ENCODE results near the gene MAD1L1. TPM values are rescaled to one million over a fixed set of nuclear protein-coding genes. Genes with fewer than 3 reads are reported as not detected.
A peak's percentile ranks its signal among the peaks of the same experiment; 100 is the strongest.

The MAD1L1 gene
- total RNA-seq, 1 donor from 2014 or later: 57.4 TPM

GRCh38 chr7:1908823-1909420 lies 323.8 kb downstream of the MAD1L1 start:
- no peak for DNase-seq (ENCODE audit: low read depth)
- TF ChIP-seq CTCF (IDR thresholded peaks at IDR 0.05; ENCODE audit: insufficient read depth, low read length, severe bottlenecking): no peak
- FAIRE-seq: no peak
- no peaks in the 10 kb centered on the region for H3K27me3 ChIP-seq (ENCODE audit: control insufficient read depth, insufficient read depth, low read length)
- no peak overlapping the region for H3K4me3 ChIP-seq (ENCODE audit: low read depth, low read length)
- no peaks in the 10 kb centered on the region for H3K36me3 ChIP-seq (ENCODE audit: control insufficient read depth, insufficient read depth, low read length)

GRCh38 chr7:1907751-1908365 lies 324.9 kb downstream of the MAD1L1 start:
- H3K27me3 ChIP-seq (ENCODE audit: control insufficient read depth, insufficient read depth, low read length): no peaks in the 10 kb centered on the region
- no peak for TF ChIP-seq CTCF (IDR thresholded peaks at IDR 0.05; ENCODE audit: insufficient read depth, low read length, severe bottlenecking)
- H3K4me3 ChIP-seq (ENCODE audit: low read depth, low read length): no peak overlapping the region
- FAIRE-seq: no peak
- no peak for DNase-seq (ENCODE audit: low read depth)
- H3K36me3 ChIP-seq (ENCODE audit: control insufficient read depth, insufficient read depth, low read length): no peaks in the 10 kb centered on the region

GRCh38 chr7:1906988-1907745 lies 325.6 kb downstream of the MAD1L1 start:
- TF ChIP-seq CTCF (IDR thresholded peaks at IDR 0.05; ENCODE audit: insufficient read depth, low read length, severe bottlenecking): no peak
- FAIRE-seq (no peak), DNase-seq (ENCODE audit: low read depth) (no peak)
- H3K27me3 ChIP-seq (ENCODE audit: control insufficient read depth, insufficient read depth, low read length): no peaks in the 10 kb centered on the region
- H3K36me3 ChIP-seq (ENCODE audit: control insufficient read depth, insufficient read depth, low read length): no peaks in the 10 kb centered on the region
- H3K4me3 ChIP-seq (ENCODE audit: low read depth, low read length): no peak overlapping the region

GRCh38 chr7:1906087-1906830 lies 326.5 kb downstream of the MAD1L1 start:
- FAIRE-seq (peak; percentile 13), DNase-seq (ENCODE audit: low read depth) (no peak)
- no peak overlapping the region for H3K4me3 ChIP-seq (ENCODE audit: low read depth, low read length)
- no peak for TF ChIP-seq CTCF (IDR thresholded peaks at IDR 0.05; ENCODE audit: insufficient read depth, low read length, severe bottlenecking)
- H3K27me3 ChIP-seq (ENCODE audit: control insufficient read depth, insufficient read depth, low read length): no peaks in the 10 kb centered on the region
- H3K36me3 ChIP-seq (ENCODE audit: control insufficient read depth, insufficient read depth, low read length): no peaks in the 10 kb centered on the region

- no peak for DNase-seq (ENCODE audit: low read depth)
- Histone ChIP-seq H3K4me3 (ENCODE audit: low read depth, low read length) (no peak overlapping the region), H3K36me3 (ENCODE audit: control insufficient read depth, insufficient read depth, low read length) (peaks cover 2% of the 10 kb centered on the region), H3K27me3 (ENCODE audit: control insufficient read depth, insufficient read depth, low read length) (no peaks in the 10 kb centered on the region)
- FAIRE-seq: no peak
- TF ChIP-seq CTCF (IDR thresholded peaks at IDR 0.05; ENCODE audit: insufficient read depth, low read length, severe bottlenecking): no peak
Observed at GRCh38 chr7:1902231-1902855, 330.4 kb downstream of the MAD1L1 start.

All from bronchial epithelial cell (primary cell).